Liver (tissue), 9 donors: Measurements from ENCODE around the gene ADH7. TPM values are rescaled to one million over a fixed set of nuclear protein-coding genes. Genes with fewer than 3 reads are reported as not detected.
A peak's percentile ranks its signal among the peaks of the same experiment; 100 is the strongest.

ENCODE experiments used
- DNase-seq: peaks from one replicate; pipeline ENCODE4 v3.0.0-alpha.2; 2017; ENCODE audit warnings: low spot score
- H3K27ac ChIP-seq, 2 donors: one replicate each; pipeline ENCODE4 v1.7.0; 2013; ENCODE audit warnings: inconsistent platforms in 2 of 2, low read length in 2 of 2, control low read depth in 1 of 2, low read depth in 1 of 2, mild to moderate bottlenecking in 1 of 2
- H3K27me3 ChIP-seq, 4 donors: one replicate each; pipeline versions ENCODE4 v1.6.1 to v1.7.0; 2013; ENCODE audit warnings: low read length in 3 of 4, inconsistent platforms in 1 of 4, mild to moderate bottlenecking in 1 of 4, moderate library complexity in 1 of 4; ENCODE audit not compliant: control insufficient read depth in 4 of 4, insufficient read depth in 4 of 4
- H3K36me3 ChIP-seq, 4 donors: one replicate each; pipeline versions ENCODE4 v1.6.1 to v1.7.0; 2013; ENCODE audit warnings: low read length in 3 of 4, mild to moderate bottlenecking in 3 of 4, low read depth in 1 of 4, moderate library complexity in 1 of 4; ENCODE audit not compliant: control insufficient read depth in 4 of 4, insufficient read depth in 3 of 4
- H3K4me1 ChIP-seq, 4 donors: one replicate each; pipeline versions ENCODE4 v1.6.1 to v1.7.0; 2013; ENCODE audit warnings: low read length in 3 of 4, mild to moderate bottlenecking in 3 of 4, moderate library complexity in 1 of 4; ENCODE audit not compliant: control insufficient read depth in 4 of 4, insufficient read depth in 4 of 4
- H3K4me3 ChIP-seq, 3 donors: one replicate each; pipeline versions ENCODE4 v1.6.1 to v1.7.0; 2013; ENCODE audit warnings: low read length in 3 of 3, control low read depth in 1 of 3, low read depth in 1 of 3, mild to moderate bottlenecking in 1 of 3
- H3K9ac ChIP-seq, 2 donors: one replicate each; pipeline ENCODE4 v1.7.0; 2013; ENCODE audit warnings: low read length in 2 of 2, mild to moderate bottlenecking in 2 of 2, moderate library complexity in 2 of 2, control low read depth in 1 of 2, low read depth in 1 of 2
- H3K9me3 ChIP-seq, 4 donors: one replicate each; pipeline versions ENCODE4 v1.6.1 to v1.7.0; 2013; ENCODE audit warnings: low read length in 3 of 4; ENCODE audit not compliant: control insufficient read depth in 4 of 4
- EGR1 ChIP-seq, 2 donors: IDR thresholded peaks; 2 replicates each; pipeline ENCODE4 v1.6.1; 2016 to 2018; ENCODE audit warnings: antibody characterized with exemption in 2 of 2, low read depth in 2 of 2
- FOXA1 ChIP-seq: IDR thresholded peaks from 2 replicates; pipeline ENCODE4 v1.6.1; 2016; ENCODE audit warnings: antibody characterized with exemption
- FOXA2 ChIP-seq: IDR thresholded peaks from 2 replicates; pipeline ENCODE4 v1.6.1; 2016; ENCODE audit warnings: antibody characterized with exemption
- GABPA ChIP-seq, 2 donors: IDR thresholded peaks in 1 of 2; conservative IDR thresholded peaks in 1 of 2; 2 replicates each; pipeline ENCODE4 v1.6.1; 2016; ENCODE audit warnings: antibody characterized with exemption in 2 of 2, mild to moderate bottlenecking in 1 of 2, moderate library complexity in 1 of 2
- HNF4A ChIP-seq, 2 donors: conservative IDR thresholded peaks; 2 replicates each; pipeline ENCODE4 v1.6.1; 2016; ENCODE audit warnings: antibody characterized with exemption in 2 of 2, mild to moderate bottlenecking in 2 of 2
- HNF4G ChIP-seq: IDR thresholded peaks from 2 replicates; pipeline ENCODE4 v1.6.1; 2016; ENCODE audit warnings: antibody characterized with exemption
- JUND ChIP-seq, 2 donors: IDR thresholded peaks; 2 replicates each; pipeline ENCODE4 v1.6.1; 2016; ENCODE audit warnings: antibody characterized with exemption in 2 of 2
- NR2F2 ChIP-seq: IDR thresholded peaks from 2 replicates; pipeline ENCODE4 v1.6.1; 2016; ENCODE audit warnings: antibody characterized with exemption
- RAD21 ChIP-seq, 2 donors: IDR thresholded peaks; 2 replicates each; pipeline ENCODE4 v1.6.1; 2016; ENCODE audit warnings: antibody characterized with exemption in 2 of 2, mild to moderate bottlenecking in 2 of 2
- SP1 ChIP-seq: IDR thresholded peaks from 2 replicates; pipeline ENCODE4 v1.6.1; 2018; ENCODE audit warnings: antibody characterized with exemption, mild to moderate bottlenecking
- TAF1 ChIP-seq: conservative IDR thresholded peaks from 2 replicates; pipeline ENCODE4 v1.6.1; 2016; ENCODE audit warnings: antibody characterized with exemption, mild to moderate bottlenecking
- WGBS: extraction: QIAGEN DNeasy Blood & Tissue Kit; methylation state at CpG from one replicate; pipeline ENCODE4 v1.1.7; 2013; 5-methylcytosine and 5-hydroxymethylcytosine counted together
- polyA plus RNA-seq, 2 donors: library from polyadenylated mRNA; stranded (reverse) in 1 of 2; unstranded in 1 of 2; fragments of 200-250 nt in 1 of 2; fragments of >200 nt in 1 of 2; fragmentation: Nextera tagmentation in 1 of 2; extraction: Ambion mirVana in 1 of 2; gene quantifications; one replicate each; pipeline versions ENCODE4 v1.2.1 to v1.2.3, GENCODE V29; 2013 to 2015
- total RNA-seq, 2 donors: library from RNA; depleted of rRNA; stranded (reverse); fragments of >200 nt; gene quantifications; one replicate each; pipeline ENCODE4 v1.2.3, GENCODE V29; 2014
- TF ChIP-seq, protein P1 (sequence below): IDR thresholded peaks from 2 replicates; pipeline ENCODE4 v1.6.1; 2016; ENCODE audit warnings: antibody characterized with exemption
- TF ChIP-seq, protein P2 (sequence below): IDR thresholded peaks from 2 replicates; pipeline ENCODE4 v1.6.1; 2016; ENCODE audit warnings: antibody characterized with exemption
- TF ChIP-seq, protein P3 (sequence below): fragments of 150-350 bp; IDR thresholded peaks from 2 replicates; pipeline ENCODE4 v1.5.1; 2017; ENCODE audit warnings: improper control_type of control experiment, low read depth, low read length; ENCODE audit not compliant: missing input control
- TF ChIP-seq, protein P4 (sequence below): IDR thresholded peaks from 2 replicates; pipeline ENCODE4 v1.6.1; 2016; ENCODE audit warnings: antibody characterized with exemption, mild to moderate bottlenecking
- TF ChIP-seq, protein P5 (sequence below): IDR thresholded peaks from 2 replicates; pipeline ENCODE4 v1.6.1; 2016; ENCODE audit warnings: antibody characterized with exemption
- donor health status: healthy.
- donor health status: healthy.
- donor health status: healthy.
- donor health status: healthy.
- donor health status: healthy.

Gene ADH7
- total and polyA plus RNA-seq, 4 donors: under 0.01 TPM; not detected in 3

DNA sequence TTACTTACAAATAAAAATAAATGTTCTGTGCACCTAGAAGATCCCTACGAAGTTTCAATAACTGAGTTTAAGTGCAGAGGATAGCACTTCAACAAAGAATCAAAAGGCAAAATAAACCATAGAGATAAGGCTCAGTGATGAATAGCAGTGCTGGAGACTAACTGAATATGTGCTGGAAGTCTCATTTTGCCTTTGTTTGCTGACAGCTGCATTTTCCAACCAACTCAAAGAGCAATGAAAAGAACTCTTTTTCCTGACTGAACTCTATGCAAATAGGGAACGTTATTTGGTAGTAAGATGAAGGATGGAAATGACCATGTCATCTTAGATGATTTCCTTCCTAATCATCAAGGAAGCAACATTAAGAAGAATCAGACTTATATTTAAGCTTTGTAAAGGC, 32.7 kb upstream of the ADH7 start:
- Histone ChIP-seq H3K9me3 (no peaks in the 10 kb centered on the region), H3K27me3 (no peaks in the 10 kb centered on the region), H3K4me3 (no peak overlapping the region), H3K4me1 (peaks cover 0 to 1% (median under 1%) of the 10 kb centered on the region in 4 donors), H3K9ac (no peak overlapping the region), H3K27ac (no peak overlapping the region), H3K36me3 (no peaks in the 10 kb centered on the region)
- no peak for DNase-seq
- 79% methylated on average over 2 of the region's 2 CpGs for WGBS
- TF ChIP-seq GABPA (IDR thresholded peaks at IDR 0.05 in 1 of 2, conservative IDR thresholded peaks at IDR 0.05 in 1 of 2) (no peak), RAD21 (IDR thresholded peaks at IDR 0.05) (no peak), SP1 (no peak)
- TF ChIP-seq, protein P1, sequence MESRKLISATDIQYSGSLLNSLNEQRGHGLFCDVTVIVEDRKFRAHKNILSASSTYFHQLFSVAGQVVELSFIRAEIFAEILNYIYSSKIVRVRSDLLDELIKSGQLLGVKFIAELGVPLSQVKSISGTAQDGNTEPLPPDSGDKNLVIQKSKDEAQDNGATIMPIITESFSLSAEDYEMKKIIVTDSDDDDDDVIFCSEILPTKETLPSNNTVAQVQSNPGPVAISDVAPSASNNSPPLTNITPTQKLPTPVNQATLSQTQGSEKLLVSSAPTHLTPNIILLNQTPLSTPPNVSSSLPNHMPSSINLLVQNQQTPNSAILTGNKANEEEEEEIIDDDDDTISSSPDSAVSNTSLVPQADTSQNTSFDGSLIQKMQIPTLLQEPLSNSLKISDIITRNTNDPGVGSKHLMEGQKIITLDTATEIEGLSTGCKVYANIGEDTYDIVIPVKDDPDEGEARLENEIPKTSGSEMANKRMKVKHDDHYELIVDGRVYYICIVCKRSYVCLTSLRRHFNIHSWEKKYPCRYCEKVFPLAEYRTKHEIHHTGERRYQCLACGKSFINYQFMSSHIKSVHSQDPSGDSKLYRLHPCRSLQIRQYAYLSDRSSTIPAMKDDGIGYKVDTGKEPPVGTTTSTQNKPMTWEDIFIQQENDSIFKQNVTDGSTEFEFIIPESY: no peak

DNA sequence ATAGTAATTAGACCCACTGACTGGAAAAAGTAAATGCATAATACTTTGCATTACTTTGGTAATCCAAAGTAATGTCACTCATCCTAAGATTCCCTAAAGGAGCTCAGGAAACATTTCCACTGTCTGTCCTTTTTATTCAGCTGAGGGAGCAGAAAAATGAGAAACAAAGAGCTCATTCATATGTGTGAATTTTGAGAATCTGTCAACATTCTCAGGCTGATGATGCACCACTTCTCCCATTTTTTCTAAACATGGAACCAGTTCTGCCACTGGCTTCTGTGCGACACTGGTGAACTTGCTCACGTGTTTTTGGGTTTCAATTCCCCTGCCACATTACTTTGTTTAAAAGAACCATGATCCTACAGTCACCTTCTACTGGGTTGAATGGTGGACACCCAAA, 28.4 kb upstream of the ADH7 start:
- no peak for DNase-seq
- no peaks in the 10 kb centered on the region for H3K9me3 ChIP-seq
- no peak overlapping the region for H3K4me3 ChIP-seq
- no peak overlapping the region for H3K9ac ChIP-seq
- H3K4me1 ChIP-seq: peaks cover 7 to 34% (median 30%) of the 10 kb centered on the region in 4 donors
- H3K27ac ChIP-seq: no peak overlapping the region
- H3K36me3 ChIP-seq: no peaks in the 10 kb centered on the region
- no peaks in the 10 kb centered on the region for H3K27me3 ChIP-seq
- WGBS: 89% methylated on average over 2 of the region's 2 CpGs
- TF ChIP-seq, protein P2, sequence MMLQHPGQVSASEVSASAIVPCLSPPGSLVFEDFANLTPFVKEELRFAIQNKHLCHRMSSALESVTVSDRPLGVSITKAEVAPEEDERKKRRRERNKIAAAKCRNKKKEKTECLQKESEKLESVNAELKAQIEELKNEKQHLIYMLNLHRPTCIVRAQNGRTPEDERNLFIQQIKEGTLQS: no peak
- TF ChIP-seq FOXA1: no peak
- no peak for TF ChIP-seq JUND (IDR thresholded peaks at IDR 0.05)
- no peak for TF ChIP-seq EGR1 (IDR thresholded peaks at IDR 0.05; ENCODE audit: low read depth in 2 of 2)
- no peak for TF ChIP-seq RAD21 (IDR thresholded peaks at IDR 0.05)
- TF ChIP-seq TAF1: no peak
- TF ChIP-seq, protein P1: no peak
- TF ChIP-seq NR2F2: no peak

DNA sequence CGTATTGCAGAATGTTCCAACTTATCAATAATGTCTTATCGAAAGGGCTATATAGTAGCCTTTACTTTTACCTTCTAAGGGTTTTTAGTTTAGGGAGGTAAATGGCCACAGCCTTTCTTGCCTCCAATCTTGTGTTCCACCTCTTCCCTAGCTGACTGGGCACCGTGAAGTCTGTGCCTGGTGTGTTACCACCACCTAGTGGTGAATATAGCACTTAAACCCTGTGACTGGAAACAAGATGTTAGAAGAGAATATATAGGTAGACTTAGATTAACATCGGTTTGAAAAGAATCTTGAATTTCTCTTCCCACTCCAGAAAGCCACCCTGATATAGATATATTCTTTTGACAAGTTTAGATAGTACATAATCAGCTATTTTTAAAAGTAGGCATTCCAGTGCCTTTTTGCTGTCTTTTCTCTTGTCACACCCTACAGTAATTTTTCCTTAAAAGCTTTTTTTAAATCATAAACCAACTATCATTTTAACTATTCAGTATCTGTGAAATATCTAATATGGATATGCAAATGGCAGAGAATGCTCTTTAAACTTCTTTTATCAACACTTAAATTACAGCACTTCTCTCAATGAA, 27.8 kb upstream of the ADH7 start:
- H3K9me3 ChIP-seq: no peaks in the 10 kb centered on the region
- peaks cover 7 to 36% (median 30%) of the 10 kb centered on the region in 4 donors for H3K4me1 ChIP-seq
- no peaks in the 10 kb centered on the region for H3K27me3 ChIP-seq
- 23% methylated on average over 4 of the region's 4 CpGs for WGBS
- peak; percentile 39 for DNase-seq
- H3K36me3 ChIP-seq: no peaks in the 10 kb centered on the region
- H3K27ac ChIP-seq: no peak overlapping the region
- no peak overlapping the region for H3K4me3 ChIP-seq
- no peak overlapping the region for H3K9ac ChIP-seq
- TF ChIP-seq HNF4A (conservative IDR thresholded peaks at IDR 0.05) (no peak), HNF4G (no peak), EGR1 (IDR thresholded peaks at IDR 0.05; ENCODE audit: low read depth in 2 of 2) (no peak), GABPA (IDR thresholded peaks at IDR 0.05 in 1 of 2, conservative IDR thresholded peaks at IDR 0.05 in 1 of 2) (no peak), RAD21 (IDR thresholded peaks at IDR 0.05) (peak; percentile 100), FOXA2 (no peak), NR2F2 (no peak)
- TF ChIP-seq, protein P3, sequence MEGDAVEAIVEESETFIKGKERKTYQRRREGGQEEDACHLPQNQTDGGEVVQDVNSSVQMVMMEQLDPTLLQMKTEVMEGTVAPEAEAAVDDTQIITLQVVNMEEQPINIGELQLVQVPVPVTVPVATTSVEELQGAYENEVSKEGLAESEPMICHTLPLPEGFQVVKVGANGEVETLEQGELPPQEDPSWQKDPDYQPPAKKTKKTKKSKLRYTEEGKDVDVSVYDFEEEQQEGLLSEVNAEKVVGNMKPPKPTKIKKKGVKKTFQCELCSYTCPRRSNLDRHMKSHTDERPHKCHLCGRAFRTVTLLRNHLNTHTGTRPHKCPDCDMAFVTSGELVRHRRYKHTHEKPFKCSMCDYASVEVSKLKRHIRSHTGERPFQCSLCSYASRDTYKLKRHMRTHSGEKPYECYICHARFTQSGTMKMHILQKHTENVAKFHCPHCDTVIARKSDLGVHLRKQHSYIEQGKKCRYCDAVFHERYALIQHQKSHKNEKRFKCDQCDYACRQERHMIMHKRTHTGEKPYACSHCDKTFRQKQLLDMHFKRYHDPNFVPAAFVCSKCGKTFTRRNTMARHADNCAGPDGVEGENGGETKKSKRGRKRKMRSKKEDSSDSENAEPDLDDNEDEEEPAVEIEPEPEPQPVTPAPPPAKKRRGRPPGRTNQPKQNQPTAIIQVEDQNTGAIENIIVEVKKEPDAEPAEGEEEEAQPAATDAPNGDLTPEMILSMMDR: peak; percentile 81
- TF ChIP-seq, protein P4, sequence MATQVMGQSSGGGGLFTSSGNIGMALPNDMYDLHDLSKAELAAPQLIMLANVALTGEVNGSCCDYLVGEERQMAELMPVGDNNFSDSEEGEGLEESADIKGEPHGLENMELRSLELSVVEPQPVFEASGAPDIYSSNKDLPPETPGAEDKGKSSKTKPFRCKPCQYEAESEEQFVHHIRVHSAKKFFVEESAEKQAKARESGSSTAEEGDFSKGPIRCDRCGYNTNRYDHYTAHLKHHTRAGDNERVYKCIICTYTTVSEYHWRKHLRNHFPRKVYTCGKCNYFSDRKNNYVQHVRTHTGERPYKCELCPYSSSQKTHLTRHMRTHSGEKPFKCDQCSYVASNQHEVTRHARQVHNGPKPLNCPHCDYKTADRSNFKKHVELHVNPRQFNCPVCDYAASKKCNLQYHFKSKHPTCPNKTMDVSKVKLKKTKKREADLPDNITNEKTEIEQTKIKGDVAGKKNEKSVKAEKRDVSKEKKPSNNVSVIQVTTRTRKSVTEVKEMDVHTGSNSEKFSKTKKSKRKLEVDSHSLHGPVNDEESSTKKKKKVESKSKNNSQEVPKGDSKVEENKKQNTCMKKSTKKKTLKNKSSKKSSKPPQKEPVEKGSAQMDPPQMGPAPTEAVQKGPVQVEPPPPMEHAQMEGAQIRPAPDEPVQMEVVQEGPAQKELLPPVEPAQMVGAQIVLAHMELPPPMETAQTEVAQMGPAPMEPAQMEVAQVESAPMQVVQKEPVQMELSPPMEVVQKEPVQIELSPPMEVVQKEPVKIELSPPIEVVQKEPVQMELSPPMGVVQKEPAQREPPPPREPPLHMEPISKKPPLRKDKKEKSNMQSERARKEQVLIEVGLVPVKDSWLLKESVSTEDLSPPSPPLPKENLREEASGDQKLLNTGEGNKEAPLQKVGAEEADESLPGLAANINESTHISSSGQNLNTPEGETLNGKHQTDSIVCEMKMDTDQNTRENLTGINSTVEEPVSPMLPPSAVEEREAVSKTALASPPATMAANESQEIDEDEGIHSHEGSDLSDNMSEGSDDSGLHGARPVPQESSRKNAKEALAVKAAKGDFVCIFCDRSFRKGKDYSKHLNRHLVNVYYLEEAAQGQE: no peak
- TF ChIP-seq, protein P5, sequence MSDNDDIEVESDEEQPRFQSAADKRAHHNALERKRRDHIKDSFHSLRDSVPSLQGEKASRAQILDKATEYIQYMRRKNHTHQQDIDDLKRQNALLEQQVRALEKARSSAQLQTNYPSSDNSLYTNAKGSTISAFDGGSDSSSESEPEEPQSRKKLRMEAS: no peak
